ENCODE measurements around the gene PSIP1. TPM values are rescaled to one million over a fixed set of nuclear protein-coding genes. Genes with fewer than 3 reads are reported as not detected.
"Not testable (repeated sequence)": the region's sequence is repeated elsewhere in the genome, so short reads cannot be mapped to it uniquely, and the experiment has no call there.

PSIP1 gene
- total RNA-seq, 1 experiment from 2014 or later, result 128 TPM

DNA sequence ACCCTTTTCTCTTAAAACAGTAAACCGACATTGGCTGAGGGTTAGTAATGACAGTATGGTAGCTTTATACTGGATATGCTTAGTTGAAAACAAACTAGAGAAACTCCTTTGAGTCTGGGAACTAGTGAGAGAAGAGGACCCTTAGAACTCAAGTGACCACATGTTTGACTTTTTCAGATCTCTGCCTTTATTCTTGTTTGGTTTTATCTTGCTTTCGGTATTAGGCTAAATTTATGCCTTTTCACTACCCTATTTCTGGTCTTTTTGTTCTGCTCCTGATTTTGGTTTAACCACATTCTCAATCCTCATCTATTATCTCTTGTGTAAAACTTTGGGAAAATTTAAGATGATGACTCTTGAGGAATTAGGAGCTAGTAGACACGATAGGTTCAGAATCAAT lies 77.1 kb downstream of the PSIP1 start:
- no peak for DNase-seq (ENCODE audit: low spot score)

DNA sequence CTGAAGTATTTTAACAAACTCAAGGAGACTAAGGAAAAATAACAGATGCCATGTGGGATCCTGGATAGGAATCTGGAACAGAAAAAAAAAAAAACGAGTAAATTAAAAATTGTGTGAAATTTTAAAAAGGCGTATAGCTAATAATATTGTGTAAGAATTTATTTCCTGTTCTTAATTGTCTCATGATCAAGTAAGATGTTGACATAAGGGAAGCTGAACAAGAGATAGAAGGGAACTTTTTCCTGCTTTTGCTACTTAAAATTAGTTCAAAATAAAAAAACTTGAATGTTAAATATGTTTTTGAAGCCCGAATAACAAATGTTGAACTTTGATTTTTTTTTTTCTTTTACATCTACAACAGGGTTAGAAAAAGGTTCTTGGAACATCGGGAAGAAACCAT lies 77.6 kb downstream of the PSIP1 start:
- no peak for DNase-seq (ENCODE audit: low spot score)

DNA sequence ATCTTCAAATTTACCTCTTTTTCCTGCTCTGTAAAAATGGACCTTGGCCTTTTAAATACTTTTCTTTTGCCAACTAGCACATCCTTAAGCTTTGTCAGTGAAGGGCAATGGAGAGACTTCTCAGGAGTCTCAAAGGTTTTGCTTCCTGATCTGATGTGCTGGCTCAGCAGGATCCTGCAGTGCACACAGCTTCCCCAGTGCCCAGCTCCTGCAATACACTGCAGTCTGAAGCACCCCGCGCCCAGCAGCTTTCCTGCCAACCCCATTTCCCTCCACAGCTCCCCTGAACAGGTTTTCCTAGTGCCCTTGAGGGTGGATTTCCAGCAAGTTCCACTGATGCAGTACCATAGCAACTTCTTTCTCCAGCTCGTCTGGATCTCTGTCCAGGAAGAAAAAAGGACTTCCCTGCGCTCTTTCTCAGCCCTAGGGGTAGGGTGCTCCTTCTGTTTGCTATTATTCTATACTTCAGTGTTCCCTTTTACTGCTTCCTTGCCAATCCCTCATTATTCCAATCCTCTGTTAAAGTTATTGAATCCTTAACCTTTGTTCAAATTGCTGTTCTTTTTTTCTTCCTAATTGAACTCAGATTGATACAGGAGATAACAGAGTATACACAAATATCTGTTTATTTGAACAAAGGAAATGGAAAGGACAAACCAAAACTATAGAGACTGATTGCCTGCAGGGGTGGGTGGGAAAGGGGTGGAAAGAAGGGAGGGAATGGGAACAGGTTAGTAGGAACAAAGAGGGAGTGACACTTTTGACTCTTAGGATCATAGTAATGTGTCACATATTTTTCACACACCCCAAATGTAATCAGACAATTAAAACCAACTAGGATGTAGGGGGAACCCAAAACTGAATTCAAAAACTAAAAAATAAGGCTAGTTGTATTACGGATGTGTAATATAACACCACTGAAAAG lies 79.6 kb downstream of the PSIP1 start:
- no peak for DNase-seq (ENCODE audit: low spot score)

DNA sequence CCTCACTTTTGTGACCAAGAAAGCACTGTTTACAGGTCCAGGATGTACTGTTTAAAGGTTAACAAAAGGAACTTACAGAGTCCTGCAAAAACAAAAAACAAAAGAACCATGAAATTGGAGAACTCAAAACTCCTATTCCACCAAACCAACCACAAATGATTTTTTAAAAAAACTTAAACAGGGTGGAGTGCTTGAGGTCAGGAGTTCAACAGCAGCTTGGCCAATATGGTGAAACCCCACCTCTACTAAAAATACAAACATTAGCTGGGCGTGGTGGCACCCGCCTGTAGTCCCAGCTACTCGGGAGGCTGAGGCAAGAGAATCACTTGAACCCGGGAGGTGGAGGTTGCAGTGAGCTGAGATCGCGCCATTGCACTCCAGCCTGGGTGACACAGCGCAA lies 83.1 kb downstream of the PSIP1 start:
- not testable (repeated sequence) for DNase-seq (ENCODE audit: low spot score)

DNA sequence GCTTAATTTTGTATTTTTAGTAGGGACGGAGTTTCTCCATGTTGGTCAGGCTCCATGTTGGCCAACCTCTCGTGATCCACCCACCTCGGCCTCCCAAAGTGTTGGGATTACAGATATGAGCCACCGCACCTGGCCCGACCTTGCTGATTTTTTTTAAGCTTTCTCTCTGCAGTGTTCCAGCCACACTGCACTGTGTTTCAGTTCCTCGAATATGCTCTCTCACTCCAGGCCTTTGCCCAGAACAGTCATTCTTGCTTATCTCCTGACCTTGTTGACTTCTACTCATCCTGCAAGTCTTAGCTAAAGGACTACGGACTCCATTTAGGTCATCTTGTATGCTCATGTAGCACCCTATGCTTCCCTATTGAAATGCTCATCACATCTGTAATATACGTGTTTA lies 84.8 kb downstream of the PSIP1 start:
- no peak for DNase-seq (ENCODE audit: low spot score)

DNA sequence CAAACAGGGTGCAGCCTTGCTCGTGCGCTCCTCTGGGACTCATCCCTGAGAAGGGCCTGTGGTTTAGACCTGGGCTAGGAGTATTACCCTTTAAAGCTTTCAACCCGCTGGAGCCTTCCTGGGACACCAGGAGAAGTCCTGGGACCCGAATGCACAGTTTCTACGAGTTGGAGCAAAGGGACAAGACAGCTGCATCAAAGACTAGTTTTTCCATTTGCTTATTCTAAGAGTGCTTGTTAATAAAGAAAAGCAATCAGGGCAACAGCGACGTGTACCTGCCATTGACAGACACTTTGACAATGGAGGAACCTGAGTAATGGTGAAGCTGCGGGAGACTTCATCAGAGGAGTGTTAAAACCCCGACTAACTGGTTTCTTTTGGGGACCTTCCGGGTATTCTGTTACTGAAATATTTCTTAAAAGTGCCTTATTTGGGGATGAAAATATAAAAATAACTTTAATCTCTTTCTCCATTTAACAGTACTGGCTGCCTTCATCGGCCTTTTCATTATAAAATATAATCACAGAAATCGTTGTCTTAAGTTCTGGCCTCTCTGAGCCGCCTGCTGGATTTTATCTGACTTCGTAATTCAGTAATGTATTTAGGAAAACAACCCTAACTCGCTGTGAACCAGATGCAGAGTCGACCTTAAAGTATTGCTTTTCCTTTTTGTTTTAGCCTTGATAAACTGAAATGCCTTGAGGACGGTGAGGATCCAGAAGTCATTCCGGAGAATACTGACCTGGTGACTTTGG lies 87.4 kb downstream of the PSIP1 start:
- peak; percentile 8 for DNase-seq (ENCODE audit: low spot score)

DNA sequence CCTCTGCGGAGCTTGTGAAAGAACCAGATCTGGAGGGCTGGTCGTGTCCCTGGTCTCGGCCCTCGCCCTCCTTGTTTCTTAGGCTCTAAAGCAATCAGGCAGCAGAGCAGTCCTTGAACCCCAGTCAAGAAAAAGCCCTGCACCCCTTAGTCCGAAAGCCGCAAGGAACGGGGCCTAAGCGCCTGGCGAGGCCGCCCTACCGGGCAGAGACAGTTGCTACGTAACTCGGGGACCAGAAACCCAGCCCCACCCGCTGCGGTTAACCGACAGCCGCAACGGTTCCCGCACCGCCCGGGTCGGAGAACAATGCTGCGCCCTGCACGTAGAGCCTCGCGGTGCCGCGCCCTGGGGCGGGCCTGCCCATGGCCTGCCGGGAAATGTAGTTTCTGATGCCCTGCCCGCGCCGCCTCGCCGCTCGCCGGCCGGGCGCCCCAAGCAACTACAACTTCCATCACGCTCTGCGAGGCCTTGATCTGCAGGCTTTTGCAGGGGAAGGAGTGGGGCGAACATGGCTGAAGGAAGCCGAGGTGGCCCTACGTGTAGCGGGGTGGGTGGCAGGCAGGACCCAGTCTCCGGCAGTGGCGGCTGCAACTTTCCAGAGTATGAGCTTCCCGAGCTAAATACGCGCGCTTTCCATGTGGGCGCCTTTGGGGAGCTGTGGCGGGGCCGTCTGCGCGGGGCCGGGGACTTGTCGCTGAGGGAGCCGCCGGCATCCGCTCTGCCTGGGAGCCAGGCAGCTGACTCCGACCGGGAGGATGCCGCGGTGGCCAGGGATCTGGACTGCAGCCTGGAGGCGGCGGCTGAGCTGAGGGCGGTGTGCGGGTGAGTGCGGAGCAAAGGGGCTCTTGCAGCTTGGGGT lies 88.2 kb downstream of the PSIP1 start, which contains the start of gene SNAPC3:
Gene SNAPC3, plus strand, starts transcription at position 505 of the 859 bp plus-strand sequence. Its CDS starts 4 bp downstream, at position 509.
- peak; percentile 80 for DNase-seq (ENCODE audit: low spot score)

DNA sequence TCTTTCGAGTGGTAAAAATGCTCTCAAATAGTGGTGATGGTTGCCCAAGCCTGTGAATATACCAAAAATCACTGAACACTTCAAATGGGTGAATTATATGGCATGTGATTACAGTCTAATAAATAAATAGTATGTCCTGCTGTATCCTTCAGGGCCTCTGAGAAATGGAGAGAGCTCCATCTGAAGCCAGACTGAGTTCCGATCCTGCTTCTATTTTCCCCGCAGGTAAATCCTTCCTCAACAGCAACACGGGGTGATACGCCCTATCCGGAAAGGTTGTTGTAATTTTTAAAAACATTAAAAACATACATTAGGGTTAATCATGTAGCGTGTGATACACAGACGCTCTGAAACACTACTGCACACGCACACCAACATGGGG lies 88.8 kb downstream of the PSIP1 start:
- no peak for DNase-seq (ENCODE audit: low spot score)

DNA sequence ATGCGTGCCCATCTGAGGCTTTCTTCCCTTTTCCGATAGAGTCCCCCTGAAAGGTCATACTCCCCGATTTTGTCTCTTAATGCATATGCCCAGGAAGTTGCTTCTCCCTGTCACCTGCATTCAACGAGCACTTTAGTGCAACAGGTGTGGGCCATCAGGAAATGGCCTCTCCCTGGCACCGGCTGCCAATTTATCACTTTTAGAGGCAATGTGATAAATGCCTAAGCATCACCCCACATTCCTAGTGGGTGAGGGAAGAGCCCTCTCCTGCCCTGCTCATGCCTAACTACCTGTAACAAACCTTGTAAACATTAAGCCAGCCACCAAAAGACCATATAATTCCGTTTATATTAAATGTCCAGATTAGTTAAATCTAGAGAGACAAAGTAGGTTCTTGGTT lies 89.2 kb downstream of the PSIP1 start:
- no peak for DNase-seq (ENCODE audit: low spot score)

DNA sequence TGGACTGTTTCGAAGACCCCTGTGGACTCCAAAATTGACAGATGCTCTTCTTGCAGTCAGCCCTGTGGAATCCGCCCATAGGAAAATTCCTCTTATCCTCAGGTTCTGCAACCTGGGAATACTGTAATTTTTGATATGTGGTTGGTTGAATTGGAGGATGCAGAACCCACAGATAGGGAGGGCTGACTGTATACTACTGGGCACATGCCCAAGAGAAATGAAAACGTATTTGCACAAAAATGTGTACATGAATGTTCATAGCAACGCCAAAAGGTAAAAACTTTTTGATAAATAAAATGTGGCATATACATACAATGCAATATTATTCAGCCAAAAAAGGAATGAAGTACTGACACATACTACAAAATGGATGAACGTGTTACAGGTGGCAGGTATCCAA lies 90.0 kb downstream of the PSIP1 start:
- DNase-seq (ENCODE audit: low spot score), result no peak

DNA sequence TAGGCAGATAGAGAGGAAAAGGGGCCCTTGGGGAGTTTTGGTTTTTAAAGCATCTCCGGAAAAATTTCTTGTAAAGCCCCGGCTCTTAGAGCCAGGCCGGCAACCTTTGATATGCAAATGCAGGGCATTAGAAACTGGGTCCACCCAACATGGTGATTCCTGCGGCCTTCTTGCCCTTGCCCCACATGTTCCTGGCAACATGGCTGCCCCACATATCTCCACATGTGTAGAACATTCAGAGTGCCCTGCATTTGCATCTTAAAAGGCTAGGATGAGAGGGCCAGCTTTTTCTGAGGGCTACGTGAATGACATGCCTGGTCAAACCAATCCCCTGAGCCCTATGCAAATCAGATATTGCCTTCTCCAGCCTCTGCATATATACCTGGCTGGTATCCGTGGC lies 93.1 kb downstream of the PSIP1 start:
- DNase-seq (ENCODE audit: low spot score), result no peak

DNA sequence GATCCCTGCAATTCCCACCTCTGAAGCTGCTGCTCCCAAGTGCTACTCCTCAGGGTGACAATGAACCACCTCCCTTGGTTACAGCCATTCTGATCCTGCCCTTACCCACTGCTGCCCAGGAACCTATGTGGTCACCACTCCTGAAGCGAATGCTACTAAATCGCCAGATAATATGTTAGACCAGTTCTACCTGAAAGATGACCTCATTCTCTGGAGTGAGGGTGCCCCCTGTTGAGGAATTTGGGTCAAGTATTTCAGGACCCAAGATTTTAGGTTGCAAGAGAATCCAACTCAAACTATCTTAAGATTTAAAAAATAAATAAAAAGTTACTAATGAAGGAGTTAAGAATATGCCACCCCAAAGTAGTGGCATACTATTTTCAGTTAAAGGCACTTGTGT lies 93.9 kb downstream of the PSIP1 start:
- DNase-seq (ENCODE audit: low spot score), result peak; percentile 13

Other genes with a start within 250 kb of the PSIP1 start
- 2.8 and 3.7 TPM in 2 replicates for gene TTC39B, start 203.8 kb downstream of the PSIP1 start, total RNA-seq (2014; rRNA removed; shearing (Covaris generic))
- 32.1 and 33.0 TPM in 2 replicates for gene SNAPC3, start 88.1 kb downstream of the PSIP1 start, total RNA-seq (2014; rRNA removed; shearing (Covaris generic))
- 1.4 and 4.5 TPM in 2 replicates for gene CCDC171, start 42.1 kb upstream of the PSIP1 start, total RNA-seq (2014; rRNA removed; shearing (Covaris generic))